Fibroblast of gingiva (primary cell): Measurements from ENCODE around the gene COA8.

Source experiments
- DNase-seq: peaks from one replicate; pipeline ENCODE4 v3.0.0-alpha.2; 2011; ENCODE audit warnings: low read depth

Gene COA8

GRCh38 chr14:103624860-103625259 is 62.1 kb downstream of the COA8 start:
- DNase-seq, result peak; percentile 50

- DNase-seq, result no peak
These were observed 62.8 kb downstream of the COA8 start for GRCh38 chr14:103625356-103626095.

DNA sequence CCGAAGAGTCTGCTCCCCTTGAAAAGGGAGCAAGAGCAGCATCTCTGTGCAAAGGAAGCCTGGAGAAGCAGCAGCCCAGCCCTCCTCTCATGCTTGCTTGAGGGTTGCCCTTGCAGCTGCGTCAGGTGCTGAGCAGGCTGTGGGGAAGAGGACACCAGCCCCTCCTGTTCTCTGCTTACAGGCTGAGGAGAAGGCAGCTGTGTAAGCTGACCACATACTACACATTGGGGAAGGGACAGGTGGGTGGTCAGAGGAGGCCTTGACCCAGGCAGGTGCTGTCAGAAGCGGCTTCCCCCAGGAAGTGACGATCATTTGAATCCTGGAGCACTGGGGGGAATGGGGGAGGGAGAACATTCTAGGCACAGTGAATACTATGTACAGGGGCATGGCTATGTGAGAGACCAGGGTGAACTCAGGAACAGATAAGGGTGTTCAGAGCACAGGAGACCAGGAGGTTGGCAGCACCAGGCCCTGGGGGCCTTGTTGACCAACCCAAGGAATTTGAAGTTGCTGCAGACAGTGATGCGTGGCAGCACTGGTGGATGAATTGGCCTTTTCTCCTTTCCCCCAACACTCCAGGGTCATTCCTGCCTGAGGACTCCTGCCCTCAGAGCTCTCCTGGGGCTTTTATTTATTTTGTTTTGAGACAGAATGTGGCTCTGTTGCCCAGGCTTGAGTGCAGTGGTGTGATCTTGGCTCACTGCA is 63.5 kb downstream of the COA8 start:
- DNase-seq, result no peak

DNA sequence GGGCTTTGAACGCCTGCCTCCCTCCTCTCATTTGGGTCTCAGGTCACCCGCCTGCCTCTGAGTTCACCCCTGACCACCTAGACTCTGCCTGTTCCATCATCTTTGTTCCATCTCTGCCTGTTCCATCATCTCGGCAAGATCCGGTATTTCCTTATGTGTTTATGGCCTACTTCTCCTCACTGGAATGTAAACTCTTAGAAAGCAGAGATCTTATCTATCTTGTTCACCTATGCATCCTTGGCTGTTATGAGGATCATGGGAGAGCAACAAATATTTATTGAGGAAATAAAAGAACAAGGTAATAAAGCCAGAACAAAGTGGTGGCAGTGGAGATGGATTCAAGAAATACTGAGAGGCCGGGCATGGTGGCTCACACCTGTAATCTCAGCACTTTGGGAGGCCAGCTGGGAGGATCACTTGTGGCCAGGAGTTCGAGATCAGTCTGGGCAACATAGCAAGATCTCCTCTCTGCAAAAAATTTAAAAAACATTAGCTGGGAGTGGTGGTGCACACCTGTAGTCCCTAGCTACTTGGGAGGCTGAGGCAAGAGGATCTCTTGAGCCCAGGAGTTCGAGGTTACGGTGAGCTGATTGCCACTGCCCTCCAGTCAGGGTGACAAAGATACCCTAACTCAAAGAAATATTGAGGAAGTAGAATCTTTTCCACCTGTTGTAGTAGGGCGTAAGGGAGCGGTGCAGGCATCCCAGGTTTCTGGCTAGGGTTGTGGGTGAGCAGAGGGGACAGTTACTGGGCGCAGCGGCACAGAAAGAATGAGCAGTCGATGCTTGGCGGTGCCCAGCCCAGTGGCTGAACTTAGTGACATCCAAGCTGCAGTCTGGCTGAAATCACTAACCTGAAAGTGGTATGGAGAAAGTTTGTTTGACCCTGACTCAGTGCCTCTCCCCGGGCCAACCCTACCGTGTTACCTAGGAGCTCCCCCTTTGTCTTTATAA is 64.6 kb downstream of the COA8 start:
- DNase-seq, result no peak

- peak; percentile 79 for DNase-seq
These were observed 65.5 kb downstream of the COA8 start for GRCh38 chr14:103628221-103628683.

- DNase-seq, result peak; percentile 68
These were observed 66.1 kb downstream of the COA8 start, which contains the start of gene KLC1 for GRCh38 chr14:103628684-103629502. Gene KLC1 (plus strand): TSS chr14:103629211. CDS start chr14:103654565, 25,354 bp downstream.

GRCh38 chr14:103629503-103630121 is 66.9 kb downstream of the COA8 start:
- DNase-seq, result no peak

GRCh38 chr14:103630364-103631108 is 67.8 kb downstream of the COA8 start:
- DNase-seq, result no peak

DNA sequence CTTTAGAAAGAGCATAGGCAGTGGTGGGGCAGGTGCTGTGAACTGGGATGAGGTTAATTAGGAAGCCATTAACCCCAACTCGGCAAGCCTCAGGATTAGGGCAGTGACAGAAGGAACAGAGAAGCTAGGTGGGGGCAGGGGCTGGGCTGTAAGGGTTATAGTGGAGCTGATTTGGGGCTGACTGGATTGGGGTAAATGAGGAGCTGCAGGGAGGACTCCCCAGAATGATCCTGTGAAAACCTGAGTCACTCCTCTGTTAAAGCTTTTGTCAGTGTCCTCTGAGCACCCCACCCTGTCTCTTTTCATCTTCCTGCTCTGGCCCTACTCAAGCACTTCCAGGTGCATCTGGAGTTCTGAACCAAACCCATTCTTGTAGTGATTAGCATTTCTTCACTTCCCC is 70.6 kb downstream of the COA8 start:
- DNase-seq, result no peak

GRCh38 chr14:103634156-103634555 is 71.4 kb downstream of the COA8 start:
- no peak for DNase-seq

GRCh38 chr14:103638594-103638993 is 75.8 kb downstream of the COA8 start:
- no peak for DNase-seq
